Stimulated activated CD4-positive, alpha-beta T cell treated with anti-CD3 and anti-CD28 coated beads, Interleukin-2, amount 100 ng/mL, for 48 hours (primary cell): Measurements from ENCODE around the gene ISY1.
"Not testable (repeated sequence)": the region's sequence is repeated elsewhere in the genome, so short reads cannot be mapped to it uniquely, and the experiment has no call there.

Experiments used
- DNase-seq, 2 donors: peaks; one replicate each; pipeline ENCODE4 v3.0.0-alpha.2; 2020

Gene ISY1

DNA sequence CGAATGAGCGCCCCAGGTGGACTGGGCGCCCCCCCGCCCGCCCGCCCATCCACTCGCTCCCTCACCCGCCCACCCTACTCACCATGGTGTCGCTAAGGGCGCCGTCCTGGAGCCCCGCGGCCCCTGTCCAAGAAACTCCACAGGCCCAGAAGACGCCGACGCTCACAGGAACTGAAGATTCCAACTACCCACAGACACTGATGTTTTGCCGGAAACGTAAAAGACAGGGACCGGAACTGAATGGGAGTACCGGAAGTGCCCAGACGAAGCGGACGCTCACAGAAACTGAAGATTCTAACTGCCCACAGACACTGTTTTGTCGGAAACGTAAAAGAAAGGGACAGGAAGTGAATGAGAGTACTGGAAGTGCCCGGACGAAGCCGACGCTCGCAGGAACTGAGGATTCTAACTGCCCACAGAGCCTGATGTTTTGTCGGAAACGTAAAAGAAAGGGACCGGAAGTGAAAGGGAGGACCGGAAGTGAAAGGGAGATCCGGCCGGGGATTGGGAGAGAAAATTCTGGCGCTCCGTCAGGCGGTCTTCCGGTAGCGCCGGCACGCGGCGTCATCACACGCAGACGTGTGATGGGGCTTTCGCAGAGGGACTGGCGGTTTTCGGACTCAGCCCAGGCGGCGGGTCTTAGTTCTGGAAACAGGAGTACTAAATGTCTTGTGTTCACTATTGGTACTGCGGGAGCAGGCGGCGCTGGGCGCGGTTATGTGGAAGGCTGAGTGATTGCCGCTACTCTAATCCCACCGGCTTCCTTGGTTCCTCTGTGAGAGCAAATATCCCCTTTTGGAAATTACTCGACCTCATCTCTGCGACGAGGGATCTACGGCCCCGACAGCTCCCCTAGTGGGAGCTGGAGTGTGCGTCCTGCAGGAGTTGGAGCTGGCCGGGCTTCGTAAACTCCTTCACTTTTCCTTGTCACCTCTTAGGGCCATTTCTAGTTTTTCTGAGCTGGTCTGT, at the start of gene ISY1:
Gene ISY1 (minus strand): TSS at position 173 of the 969 bp plus-strand sequence. CDS start 88 bp downstream, at position 85.
- DNase-seq: peak; percentile 78 to 79

GRCh38 chr3:129207479-129207878, 46.6 kb upstream of the ISY1 start:
- DNase-seq: no peak

- DNase-seq: no peak
These were observed 44.4 kb upstream of the ISY1 start for GRCh38 chr3:129205109-129205832.

DNA sequence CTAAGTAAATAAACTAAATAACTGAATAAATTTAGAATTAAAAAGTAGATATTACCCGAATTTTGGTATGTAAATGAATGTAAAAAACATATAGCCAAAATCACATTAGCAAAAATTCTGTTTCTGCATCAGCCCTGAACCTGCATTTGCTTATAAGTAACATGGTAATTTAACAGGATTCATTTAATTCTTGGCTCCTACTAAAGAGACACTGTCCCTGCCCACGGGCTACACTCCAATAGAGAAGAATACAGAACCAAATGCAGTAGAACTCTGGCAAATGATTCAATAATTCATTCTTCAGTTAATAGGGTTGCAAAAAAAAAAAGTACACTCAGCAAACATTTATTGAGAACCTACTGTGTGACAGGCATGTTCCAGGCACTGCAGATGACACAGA, 43.6 kb upstream of the ISY1 start:
- no peak for DNase-seq

DNA sequence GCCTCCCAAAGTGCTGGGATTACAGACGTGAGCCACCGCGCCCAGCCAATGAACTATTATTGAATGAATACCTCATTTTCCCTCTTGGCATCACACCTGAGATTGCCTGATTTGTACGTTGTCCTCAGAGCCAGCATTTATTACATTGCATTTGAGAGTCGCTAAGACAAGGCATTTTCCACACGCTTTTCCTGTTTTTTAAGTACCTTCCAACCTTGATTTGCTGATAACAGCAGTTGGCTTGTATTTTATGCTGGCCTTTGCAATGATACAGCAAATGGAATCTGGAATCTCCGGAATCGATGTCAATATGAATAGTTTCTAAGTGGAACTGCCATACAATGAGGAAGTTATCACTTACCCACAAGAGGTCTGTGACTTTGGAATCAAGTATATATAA, 38.5 kb upstream of the ISY1 start:
- no peak for DNase-seq

- no peak for DNase-seq
These were observed 36.5 kb upstream of the ISY1 start for GRCh38 chr3:129197321-129197720.

GRCh38 chr3:129196601-129197000, 35.7 kb upstream of the ISY1 start:
- DNase-seq: no peak

DNA sequence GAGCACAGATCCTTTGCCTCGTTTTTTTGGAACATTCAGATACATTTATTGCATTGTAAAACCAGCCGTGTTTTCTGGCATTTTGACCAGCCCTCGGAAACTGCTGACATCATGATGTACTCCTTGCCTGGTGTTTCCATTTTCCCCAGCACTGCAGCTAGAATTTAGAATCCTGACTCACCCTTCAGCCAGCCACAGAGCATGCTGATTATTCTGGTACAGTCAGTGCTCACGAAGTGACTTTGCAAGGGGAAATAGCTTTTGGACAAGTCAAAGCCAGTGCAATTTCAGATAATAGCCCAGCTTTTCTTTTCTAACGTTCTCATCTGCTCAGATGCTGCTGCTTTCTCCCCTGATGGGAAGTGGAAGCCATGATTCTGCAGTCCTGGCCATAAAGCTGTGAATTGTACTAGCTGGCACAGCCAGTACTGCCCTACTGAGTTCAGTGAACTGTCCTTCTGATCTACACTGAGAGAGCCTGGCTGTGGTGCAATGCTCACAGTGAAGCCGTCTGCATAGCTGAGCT, 34.9 kb upstream of the ISY1 start:
- no peak for DNase-seq

DNA sequence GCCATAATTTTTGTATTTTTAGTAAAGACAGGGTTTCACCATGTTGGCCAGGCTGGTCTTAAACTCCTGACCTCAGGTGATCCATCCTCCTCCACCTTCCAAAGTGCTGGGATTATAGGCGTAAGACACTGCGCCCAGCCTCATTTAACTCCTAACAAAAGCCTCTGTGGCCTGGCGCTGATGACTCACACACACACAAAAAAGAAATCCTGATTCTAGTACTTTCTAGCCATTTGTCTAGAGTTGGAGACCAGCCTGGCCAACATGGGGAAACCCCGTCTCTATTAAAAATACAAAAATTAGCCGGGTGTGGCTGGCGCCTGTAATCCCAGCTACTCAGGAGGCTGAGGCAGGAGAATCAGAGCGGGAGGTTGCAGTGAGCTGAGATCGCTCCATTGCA, 28.9 kb upstream of the ISY1 start:
- not testable (repeated sequence) for DNase-seq

- DNase-seq: no peak
These were observed 27.0 kb upstream of the ISY1 start for GRCh38 chr3:129187857-129188256.

GRCh38 chr3:129185783-129186182, 24.9 kb upstream of the ISY1 start:
- DNase-seq: no peak

- not testable (repeated sequence) for DNase-seq
These were observed 24.1 kb upstream of the ISY1 start for GRCh38 chr3:129184784-129185542.

GRCh38 chr3:129184396-129184657, 23.5 kb upstream of the ISY1 start:
- peak in 1 of 2 donors; percentile 35 for DNase-seq

GRCh38 chr3:129183569-129184395, 22.9 kb upstream of the ISY1 start, which contains the start of gene CNBP:
Gene CNBP, minus strand, starts transcription at chr3:129183896. Its CDS starts 12,139 bp downstream, at chr3:129171757.
- DNase-seq: peak; percentile 90 to 91

DNA sequence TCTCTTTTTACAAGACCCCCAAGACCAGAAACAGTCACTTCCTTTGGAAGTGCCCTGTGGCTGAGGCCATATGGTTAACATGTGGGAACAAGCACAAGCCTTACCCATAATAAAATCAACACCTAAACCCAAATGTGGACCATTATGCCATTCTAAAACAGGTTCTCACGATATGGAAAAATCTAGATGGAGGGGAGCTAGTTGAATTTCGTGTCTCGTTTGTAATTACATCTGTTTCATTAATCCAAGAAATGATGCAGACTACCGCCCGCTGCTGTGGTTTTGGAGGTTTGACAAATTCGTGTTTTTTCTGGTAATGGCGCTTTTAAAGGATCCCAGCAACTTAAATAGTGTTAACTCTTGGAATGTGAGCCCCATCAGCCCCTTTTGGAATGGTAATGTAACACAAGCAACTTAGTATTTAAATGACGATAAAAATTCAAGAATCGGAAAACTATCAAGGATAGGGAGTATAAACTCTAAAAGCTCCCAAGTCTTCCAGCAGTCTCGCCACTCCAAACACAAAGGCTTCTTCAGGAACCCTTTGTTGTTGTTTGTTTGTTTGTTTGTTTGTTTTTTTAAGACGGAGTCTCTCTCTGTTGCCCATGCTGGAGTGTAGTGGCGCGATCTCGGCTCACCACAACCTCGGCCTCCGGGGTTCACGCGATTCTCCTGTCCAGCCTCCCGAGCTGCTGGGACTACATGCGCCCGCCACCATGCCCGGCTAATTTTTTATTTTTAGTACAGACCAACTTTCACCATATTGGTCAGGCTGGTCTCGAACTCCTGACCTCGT, 21.7 kb upstream of the ISY1 start:
- DNase-seq: no peak

GRCh38 chr3:129181819-129182218, 21.0 kb upstream of the ISY1 start:
- DNase-seq: no peak

GRCh38 chr3:129180461-129180860, 19.6 kb upstream of the ISY1 start:
- DNase-seq: no peak

DNA sequence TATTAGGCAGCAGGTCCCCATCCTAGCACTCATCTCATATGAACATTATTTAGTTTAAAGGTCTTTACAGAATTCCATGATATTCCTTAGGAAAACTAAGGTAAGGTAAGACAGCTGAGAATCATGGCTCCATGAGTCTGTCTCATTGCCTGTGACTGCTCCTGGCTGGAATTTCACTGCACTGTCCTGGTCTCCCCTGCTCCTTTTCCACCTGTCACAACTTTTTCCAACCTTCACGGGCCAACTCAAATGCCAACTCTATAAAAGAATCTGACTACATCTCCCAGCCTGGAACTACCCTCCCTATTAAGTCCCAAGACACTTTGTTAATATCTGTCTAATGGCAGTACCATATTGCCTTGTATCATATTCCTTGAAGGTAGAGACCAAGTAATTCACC, 15.2 kb upstream of the ISY1 start:
- no peak for DNase-seq

DNA sequence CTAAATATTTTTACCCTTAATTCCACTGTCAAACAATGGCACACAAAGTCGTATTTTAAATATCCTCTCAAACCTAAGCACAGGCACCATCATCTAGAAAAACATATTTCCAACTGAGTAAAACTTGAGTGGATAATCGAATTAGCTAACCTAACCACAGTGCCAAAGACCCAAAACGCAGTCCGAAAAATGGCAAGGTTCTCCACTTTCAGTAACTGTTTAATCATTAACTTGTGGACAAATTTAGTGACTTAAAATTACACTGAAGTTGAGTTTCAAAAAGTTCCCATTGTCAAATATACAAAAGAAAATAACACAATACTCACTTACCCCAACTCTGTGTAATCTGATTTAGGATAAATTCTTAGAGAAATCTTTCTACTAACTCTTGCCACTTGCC, 12.9 kb upstream of the ISY1 start:
- no peak for DNase-seq

GRCh38 chr3:129173206-129173605, 12.3 kb upstream of the ISY1 start:
- no peak for DNase-seq
